ENCODE results near the gene ZBTB37. TPM values are rescaled to one million over a fixed set of nuclear protein-coding genes. Genes with fewer than 3 reads are reported as not detected.
"Not testable (repeated sequence)": the region's sequence is repeated elsewhere in the genome, so short reads cannot be mapped to it uniquely, and the experiment has no call there.

The ZBTB37 gene, protein sequence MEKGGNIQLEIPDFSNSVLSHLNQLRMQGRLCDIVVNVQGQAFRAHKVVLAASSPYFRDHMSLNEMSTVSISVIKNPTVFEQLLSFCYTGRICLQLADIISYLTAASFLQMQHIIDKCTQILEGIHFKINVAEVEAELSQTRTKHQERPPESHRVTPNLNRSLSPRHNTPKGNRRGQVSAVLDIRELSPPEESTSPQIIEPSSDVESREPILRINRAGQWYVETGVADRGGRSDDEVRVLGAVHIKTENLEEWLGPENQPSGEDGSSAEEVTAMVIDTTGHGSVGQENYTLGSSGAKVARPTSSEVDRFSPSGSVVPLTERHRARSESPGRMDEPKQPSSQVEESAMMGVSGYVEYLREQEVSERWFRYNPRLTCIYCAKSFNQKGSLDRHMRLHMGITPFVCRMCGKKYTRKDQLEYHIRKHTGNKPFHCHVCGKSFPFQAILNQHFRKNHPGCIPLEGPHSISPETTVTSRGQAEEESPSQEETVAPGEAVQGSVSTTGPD
- polyA plus RNA-seq (2012; ENCODE audit: insufficient read depth, insufficient read length) = 3.5 TPM

DNA sequence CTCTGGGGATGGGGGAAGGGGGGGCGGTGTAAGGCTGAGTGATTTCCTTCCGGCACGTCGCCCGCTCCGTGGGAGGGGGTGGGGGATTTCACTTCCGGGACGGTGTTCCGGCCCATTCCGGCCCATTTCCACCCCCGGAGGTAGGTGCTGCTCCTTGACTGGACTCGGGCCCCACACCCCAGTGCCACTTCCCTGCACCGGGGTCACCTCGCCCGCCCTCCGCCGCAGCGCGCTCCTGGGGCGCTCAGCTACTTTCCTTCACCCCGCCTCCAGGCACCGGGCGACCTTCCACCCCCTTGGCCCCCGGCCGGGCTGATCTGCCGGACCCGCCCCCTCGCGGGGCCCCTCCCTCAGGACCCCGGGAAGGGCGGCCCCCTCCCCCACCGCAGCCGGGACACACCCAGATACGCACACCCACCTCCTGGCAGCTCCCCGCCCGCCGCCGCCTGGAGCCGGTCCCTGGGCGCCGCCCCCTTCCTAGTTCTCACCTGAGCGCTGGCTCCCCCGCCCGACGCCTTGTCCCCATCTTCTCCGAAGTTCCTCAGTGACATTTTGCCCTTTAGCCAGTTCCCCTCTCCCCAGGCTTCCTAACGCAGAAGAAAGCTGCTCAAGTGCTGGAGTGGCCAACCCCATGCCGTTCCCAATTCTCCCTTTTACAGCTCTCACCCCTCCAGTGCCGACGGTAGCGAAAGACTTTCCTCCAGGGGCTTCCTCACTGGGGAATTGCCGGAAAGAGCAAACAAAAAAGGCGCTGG lies at the start of gene ZBTB37:
TSS of gene ZBTB37 (plus strand) at position 115 of the 755 bp plus-strand sequence. CDS start 1,846 bp downstream, outside the sequence.
- peak within 1 kb of the TSS; percentile 97 for H3K4me3 ChIP-seq (ENCODE audit: low read length)
- peak; percentile 87 for DNase-seq (ENCODE audit: low read depth, low spot score)

DNA sequence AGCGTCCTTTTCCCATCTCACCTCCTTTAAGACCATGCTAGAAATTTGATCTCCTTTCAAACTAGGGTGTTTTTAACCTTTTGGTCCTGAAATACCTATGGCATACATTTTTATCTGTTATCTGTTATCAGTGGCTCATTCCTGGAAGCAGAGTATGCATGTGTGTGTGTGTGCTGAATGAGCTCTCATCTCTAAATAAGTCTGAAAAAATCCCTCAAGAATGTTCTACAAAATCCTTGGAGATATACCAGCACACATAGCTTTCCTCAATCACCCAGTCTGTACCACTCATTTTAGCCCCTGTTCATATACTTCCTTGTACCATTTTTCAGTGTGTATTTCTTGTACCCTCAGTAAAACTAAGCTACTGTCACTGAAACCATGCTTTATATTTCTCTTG lies 49.7 kb upstream of the ZBTB37 start:
- DNase-seq (ENCODE audit: low read depth, low spot score) = no peak
- H3K4me3 ChIP-seq (ENCODE audit: low read length) = no peak overlapping the region

DNA sequence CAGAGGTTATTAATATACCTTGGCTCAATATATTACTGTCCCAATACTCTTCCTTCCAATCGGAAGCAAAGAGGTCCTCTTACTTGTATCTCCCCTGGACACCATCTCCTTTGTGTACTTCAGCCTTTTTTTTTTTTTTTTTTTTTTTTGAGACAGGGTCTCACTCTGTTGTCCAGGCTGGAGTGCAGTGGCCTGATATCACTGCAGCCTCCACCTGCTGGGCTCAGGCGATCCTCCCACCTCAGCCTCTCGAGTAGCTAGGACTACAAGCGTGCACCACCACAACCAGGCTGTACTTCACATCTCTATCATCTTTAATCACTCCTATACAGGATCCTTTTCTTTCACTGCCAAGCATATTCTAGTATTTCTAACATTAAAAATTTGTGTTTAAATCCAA lies 46.5 kb upstream of the ZBTB37 start:
- no peak overlapping the region for H3K4me3 ChIP-seq (ENCODE audit: low read length)
- DNase-seq (ENCODE audit: low read depth, low spot score) = no peak

DNA sequence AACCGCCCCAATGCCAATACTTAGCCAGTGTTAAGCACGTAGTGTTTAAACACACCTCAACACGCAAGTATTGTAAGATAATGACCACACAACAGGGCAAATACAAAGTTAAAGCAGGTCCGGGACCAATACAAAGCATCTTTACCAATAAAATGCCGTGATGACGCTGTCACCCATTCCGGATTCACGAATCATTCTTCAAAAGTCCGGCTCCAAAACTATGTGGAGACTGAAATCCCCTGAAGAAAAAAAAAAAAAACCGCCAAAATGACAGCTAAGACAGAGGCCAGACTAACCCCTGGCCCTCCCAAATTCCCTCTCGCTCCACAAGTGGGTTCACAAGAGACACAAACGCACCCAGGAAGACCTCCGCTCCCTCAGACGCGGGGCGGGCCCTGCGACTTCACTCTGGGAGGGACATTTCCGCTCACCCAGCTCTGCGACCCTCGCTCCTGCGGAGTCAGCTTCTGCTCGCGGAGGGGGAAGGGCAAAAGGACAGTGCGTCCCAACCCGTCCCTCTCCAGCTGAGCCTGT lies 44.3 kb upstream of the ZBTB37 start:
- no peak for DNase-seq (ENCODE audit: low read depth, low spot score)
- peak overlapping the region; percentile 82 for H3K4me3 ChIP-seq (ENCODE audit: low read length)

DNA sequence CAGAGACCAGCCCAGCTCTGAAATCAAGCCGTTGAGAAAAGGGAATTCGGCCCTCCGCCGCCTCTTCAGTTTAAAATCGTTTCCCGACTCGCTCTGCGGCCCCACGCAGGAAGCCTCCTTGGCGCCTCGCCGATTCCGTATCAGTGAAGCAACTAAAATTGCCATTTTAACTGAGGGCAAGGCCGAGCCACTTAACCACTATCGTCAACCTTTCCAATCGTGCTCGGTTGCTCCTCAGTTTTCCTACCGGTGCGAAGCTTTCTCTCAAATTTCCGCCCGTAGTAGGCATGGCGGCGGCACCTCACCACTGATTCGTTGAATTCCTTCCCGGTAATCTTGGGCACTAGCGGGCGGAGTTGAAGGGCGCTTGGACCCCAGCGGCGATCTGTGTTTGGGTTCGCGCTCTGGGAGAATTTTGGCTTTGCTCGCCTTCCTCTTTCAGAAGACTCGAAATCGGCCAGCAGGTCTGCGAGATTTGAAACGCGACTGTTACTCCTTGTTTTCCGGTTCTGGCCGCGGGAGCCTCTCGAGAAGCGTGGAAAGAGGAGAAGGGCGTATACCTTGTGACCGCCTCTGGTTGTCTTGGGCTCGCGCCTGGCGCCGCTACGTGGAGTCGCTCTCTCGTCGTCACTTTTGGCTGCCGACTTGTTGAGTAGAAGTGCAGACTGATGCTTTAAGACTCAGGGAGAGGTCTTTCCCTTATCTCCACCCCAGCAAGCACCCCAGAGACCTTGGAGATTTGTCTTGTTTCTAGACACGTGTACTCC lies 43.7 kb upstream of the ZBTB37 start, which contains the start of the genes CENPL and DARS2:
TSS of gene CENPL (minus strand) at position 569 of the 767 bp plus-strand sequence. CDS start 13,584 bp downstream, outside the sequence.
TSS of gene DARS2 (plus strand) at position 359 of the 767 bp plus-strand sequence. CDS start 557 bp downstream, outside the sequence.
- peak; percentile 98 for DNase-seq (ENCODE audit: low read depth, low spot score)
- H3K4me3 ChIP-seq (ENCODE audit: low read length) = peak within 1 kb of the TSS; percentile 82

DNA sequence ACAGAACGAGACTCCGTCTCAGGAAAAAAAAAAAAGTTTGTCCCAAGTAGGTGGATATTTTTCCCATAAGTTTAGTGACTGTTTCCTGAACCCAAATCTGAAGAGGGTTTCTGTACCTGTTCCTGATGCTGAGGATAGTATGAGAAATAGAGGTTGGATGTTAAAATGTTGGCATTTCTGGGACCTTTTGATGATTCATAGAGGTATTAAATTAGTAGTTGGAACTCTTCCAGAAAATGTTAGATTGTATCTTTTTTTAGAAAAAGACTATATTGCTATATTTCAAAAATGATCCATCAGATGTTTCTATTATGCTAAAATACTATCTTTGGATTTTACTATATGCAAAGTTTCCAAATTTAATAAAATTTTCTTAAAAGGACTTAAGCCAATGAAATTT lies 40.6 kb upstream of the ZBTB37 start:
- no peak for DNase-seq (ENCODE audit: low read depth, low spot score)

DNA sequence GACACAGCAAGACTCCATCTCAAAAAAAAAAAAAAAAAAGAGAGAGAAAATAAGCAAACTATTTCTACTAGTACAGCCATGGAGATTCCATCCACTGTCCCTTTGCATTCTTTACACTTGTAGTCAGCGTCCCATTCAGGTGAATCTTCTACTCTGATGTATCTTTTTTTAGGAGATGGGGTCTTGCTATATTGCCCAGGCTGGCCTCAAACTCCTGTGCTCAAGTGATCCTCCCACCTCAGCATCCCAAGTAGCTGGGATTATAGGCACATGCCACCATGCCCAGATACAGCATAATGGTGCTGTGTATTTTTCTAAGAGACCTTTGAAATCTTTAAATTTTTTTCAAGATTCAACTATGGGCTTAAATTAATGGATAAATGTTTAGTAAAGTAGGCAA lies 35.4 kb upstream of the ZBTB37 start:
- no peak overlapping the region for H3K4me3 ChIP-seq (ENCODE audit: low read length)
- DNase-seq (ENCODE audit: low read depth, low spot score) = no peak

More for the DNA sequence above, 40.6 kb upstream of the ZBTB37 start:
- H3K4me3 ChIP-seq (ENCODE audit: low read length) = no peak overlapping the region

DNA sequence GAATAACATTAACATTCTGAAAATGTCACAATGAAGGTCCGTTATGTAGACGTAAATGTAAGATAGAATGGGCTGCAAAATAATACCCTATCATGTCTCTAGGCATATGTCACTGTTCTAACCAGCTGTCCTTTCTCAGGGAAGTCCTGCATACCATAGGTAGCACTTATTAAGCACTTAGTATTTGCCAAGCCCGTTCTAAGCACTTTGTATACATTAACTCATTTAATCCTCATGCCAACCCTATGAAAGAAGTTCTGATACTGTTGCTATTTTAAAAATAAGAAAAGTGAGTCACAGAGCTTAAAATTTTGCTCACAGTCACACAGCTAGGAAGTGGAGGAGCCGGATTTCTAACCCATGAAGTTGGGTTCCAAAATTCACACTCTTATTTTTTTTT lies 16.1 kb upstream of the ZBTB37 start:
- H3K4me3 ChIP-seq (ENCODE audit: low read length) = no peak overlapping the region
- DNase-seq (ENCODE audit: low read depth, low spot score) = no peak

DNA sequence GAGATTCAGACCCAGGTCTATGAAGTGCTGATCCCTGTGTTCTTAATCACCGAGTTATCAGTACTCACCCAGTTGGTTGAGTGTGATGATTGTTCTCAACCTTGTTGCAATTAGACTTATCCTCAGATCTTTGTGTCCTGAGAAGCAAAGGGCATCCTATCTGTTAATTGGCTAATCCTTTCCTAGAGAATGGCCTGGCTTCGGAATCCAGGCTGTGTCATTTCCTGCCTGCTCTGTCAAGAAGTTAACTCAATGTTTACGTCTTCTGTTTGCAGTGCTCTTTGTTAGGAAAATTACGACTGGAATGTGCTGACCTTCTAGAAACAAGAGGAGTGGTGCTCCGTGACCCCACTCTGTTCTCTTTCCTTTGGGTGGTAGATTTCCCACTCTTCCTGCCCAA lies 15.1 kb upstream of the ZBTB37 start:
- no peak for DNase-seq (ENCODE audit: low read depth, low spot score)
- no peak overlapping the region for H3K4me3 ChIP-seq (ENCODE audit: low read length)

DNA sequence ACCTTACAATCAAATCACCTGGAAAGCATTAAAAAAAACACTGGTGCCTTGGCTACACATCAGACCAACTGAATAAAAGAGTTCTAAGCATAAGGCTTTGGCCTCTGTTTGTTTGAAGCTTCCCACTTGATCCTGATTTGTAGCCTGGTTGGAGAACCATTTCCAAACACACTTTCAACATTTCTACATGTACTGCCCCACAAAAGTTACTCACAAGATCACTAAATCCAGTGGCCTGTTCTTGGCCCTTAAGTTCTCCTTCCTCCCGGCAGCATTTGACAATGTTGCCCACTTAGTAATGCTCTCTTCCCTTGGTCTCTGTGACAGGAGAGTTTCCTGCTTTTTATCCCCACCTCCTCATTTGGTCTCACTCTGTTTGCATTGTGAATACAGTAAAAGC lies 12.2 kb upstream of the ZBTB37 start:
- no peak for DNase-seq (ENCODE audit: low read depth, low spot score)

DNA sequence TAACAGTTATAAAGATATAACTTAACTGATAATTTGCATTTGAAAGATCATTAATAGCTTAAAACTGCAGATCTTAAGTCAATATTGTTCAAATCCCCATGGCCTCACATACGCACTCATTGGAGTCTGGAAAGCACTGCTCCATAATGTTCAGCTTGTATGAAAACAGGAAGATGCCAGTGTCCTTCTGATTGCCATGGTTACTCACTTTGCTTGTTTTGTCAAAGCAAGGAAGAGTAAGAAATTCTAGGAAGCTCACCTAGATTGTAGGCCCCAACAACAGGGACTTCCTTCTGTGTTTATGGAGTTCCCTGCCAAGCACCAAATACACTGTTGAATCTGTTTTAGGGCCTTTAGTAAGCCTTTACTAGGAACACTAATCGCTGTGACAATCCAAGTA lies 11.3 kb upstream of the ZBTB37 start:
- DNase-seq (ENCODE audit: low read depth, low spot score) = no peak
- no peak overlapping the region for H3K4me3 ChIP-seq (ENCODE audit: low read length)

More for the DNA sequence above, 12.2 kb upstream of the ZBTB37 start:
- no peak overlapping the region for H3K4me3 ChIP-seq (ENCODE audit: low read length)

DNA sequence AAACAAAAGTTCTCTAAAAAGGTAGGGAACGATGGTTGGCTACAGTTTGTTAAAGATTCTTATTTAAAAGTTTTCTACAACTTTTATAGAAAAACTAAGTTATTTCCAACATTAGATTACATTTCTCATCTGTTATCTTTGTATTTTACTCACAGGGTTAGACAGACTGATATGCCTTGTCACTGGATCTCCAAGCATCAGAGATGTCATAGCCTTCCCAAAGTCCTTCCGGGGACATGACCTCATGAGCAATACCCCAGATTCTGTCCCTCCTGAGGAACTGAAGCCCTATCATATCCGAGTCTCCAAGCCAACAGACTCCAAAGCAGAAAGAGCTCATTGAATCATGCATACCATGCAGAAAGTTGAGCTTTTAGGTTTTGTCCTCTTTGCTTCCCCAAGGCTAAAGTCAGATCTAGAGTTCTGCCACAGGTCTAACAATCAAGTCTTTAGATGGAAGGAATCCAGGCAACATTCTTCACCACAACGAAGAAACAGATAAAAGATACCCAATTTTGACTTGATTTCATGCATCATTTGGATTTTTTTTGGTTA lies 10.7 kb upstream of the ZBTB37 start:
- no peak overlapping the region for H3K4me3 ChIP-seq (ENCODE audit: low read length)
- no peak for DNase-seq (ENCODE audit: low read depth, low spot score)

DNA sequence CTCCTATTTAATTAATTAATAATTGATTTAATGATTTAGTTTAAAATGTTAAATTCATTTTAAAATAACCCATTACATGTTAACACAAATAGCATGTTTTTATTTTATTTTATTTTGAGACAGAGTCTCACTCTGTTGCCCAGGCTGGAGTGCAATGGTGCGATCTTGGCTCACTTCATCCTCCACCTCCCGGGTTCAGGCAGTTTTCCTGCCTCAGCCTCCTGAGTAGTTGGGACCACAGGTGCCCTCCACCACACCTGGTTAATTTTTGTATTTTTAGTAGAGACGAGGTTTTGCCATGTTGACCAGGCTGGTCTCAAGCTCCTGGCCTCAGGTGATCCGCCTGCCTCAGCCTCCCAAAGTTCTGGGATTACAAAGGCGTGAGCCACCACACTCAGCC lies 8.6 kb upstream of the ZBTB37 start:
- not testable (repeated sequence) for DNase-seq (ENCODE audit: low read depth, low spot score); H3K4me3 ChIP-seq (ENCODE audit: low read length)

DNA sequence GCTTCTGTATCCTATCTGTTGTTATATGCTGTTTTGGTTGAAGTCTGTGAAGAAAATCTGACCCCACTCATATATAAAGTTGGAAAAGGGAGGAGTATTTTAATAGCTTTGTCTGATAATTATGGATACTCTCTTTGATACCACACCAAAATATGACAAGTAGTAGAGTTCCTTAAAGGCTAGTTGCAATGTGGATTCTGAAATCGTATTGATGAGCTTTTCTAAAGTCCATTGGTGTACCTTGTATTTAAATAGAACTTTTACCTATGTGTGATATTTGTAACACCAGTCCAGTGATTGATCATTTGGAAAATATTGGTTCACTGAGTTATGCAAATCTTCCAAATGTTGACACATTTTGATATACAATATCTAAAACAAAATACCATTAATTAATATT lies 8.1 kb upstream of the ZBTB37 start:
- DNase-seq (ENCODE audit: low read depth, low spot score) = no peak
- no peak overlapping the region for H3K4me3 ChIP-seq (ENCODE audit: low read length)

DNA sequence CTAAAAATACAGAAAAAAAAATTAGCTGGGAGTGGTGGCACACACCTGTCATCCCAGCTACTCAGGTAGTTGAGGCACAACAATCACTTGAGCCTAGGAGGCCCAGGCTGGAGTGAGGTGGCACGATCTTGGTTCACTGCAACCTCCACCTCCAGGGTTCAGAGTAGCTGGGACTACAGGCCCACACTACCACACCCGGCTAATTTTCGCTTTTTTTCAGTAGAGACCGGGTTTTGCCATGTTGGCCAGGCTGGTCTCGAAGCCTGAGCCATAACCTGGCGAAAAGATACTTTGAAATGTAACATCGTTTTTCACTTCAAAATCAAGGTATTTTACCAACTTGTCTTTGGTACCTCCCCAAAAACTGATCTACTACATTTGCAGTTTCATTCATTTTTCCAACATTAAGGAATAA lies 6.4 kb upstream of the ZBTB37 start:
- no peak for DNase-seq (ENCODE audit: low read depth, low spot score)

DNA sequence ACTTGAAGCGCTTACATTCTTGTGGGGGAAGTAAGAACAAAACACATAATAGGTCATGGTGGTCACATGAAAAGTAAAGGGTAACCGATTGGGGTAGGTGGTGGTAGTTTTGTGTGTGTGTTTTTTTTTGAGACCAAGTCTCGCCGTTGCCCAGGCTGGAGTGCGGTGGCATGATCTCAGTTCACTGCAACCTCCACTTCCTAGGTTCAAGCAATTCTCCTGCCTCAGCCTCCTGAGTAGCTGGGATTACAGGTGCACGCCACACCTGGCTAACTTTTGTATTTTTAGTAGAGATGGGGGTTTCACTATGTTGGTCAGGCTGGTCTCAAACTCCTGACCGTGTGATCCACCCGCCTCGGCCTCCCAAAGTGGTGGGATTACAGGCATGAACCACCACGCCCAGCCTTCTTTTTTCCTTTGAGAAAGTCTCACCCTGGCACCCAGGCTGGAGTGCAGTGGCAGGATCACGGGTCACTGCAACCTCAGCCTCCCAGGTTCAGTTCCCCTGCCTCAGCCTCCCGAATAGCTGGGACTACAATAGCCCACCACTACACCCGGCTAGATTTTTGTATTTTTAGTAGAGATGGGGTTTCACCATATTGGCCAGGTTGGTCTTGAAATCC lies 5.9 kb upstream of the ZBTB37 start:
- not testable (repeated sequence) for DNase-seq (ENCODE audit: low read depth, low spot score); H3K4me3 ChIP-seq (ENCODE audit: low read length)

More for the DNA sequence above, 6.4 kb upstream of the ZBTB37 start:
- H3K4me3 ChIP-seq (ENCODE audit: low read length) = no peak overlapping the region

DNA sequence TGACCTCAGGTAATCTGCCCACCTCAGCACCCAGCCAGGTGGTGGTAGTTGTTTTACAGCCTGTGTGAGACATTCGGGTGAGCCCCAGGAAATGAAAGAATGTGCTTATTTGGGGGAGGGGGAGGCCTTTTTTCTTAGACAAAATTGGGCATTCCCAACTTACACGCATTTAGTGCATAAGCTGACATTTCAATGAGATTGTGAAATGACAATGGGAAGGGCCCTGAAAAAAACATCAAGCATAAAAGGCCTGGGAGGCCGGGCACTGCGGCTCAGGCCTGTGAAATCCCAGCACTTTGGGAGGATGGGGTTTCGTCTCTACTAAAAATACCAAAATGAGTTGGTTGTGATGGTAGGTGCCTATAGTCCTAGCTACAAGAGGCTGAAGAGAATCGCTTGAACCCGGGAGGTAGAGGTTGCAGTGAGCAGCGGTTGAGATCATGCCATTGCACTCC lies 5.4 kb upstream of the ZBTB37 start:
- no peak overlapping the region for H3K4me3 ChIP-seq (ENCODE audit: low read length)
- DNase-seq (ENCODE audit: low read depth, low spot score) = no peak
